K562 (cell line): ENCODE results near the gene FRMD3. TPM values are rescaled to one million over a fixed set of nuclear protein-coding genes. Genes with fewer than 3 reads are reported as not detected.

ENCODE experiments used
- ARHGAP35 ChIP-seq: fragments of 450-650 bp; IDR thresholded peaks from 2 replicates; pipeline ENCODE4 v1.6.1; 2018; ENCODE audit not compliant: partially characterized antibody
- RFX7 ChIP-seq: fragments of 250-450 bp; sonication (Bioruptor Pico); IDR thresholded peaks from 2 replicates; pipeline ENCODE4 v1.5.1; 2021; ENCODE audit warnings: mild to moderate bottlenecking
- ZBTB33 ChIP-seq: sonication (generic); formaldehyde crosslinking; IDR thresholded peaks from 2 replicates; pipeline ENCODE4 v1.8.1; 2023; ENCODE audit warnings: mild to moderate bottlenecking, missing genetic modification reagents
- ZBTB9 ChIP-seq: fragments of 450-650 bp; formaldehyde crosslinking; IDR thresholded peaks from 2 replicates; pipeline ENCODE4 v1.4.0; 2020; ENCODE audit warnings: mild to moderate bottlenecking, moderate library complexity
- ZNF217 ChIP-seq: sonication (generic); formaldehyde crosslinking; IDR thresholded peaks from 2 replicates; pipeline ENCODE4 v1.8.0; 2022; ENCODE audit warnings: mild to moderate bottlenecking, missing genetic modification reagents
- ZNF282 ChIP-seq: sonication (generic); formaldehyde crosslinking; IDR thresholded peaks from 2 replicates; pipeline ENCODE4 v1.8.1; 2023; ENCODE audit warnings: missing genetic modification reagents
- polyA plus RNA-seq, 8 experiments: library from polyadenylated mRNA; depleted of rRNA in 4 of 8; stranded (reverse) in 5 of 8; unstranded in 3 of 8; fragments of >200 nt; fragmentation: Nextera tagmentation in 2 of 8; fragmentation: Illumina TruSeq in 1 of 8; extraction: Ambion mirVana in 2 of 8; extraction: Trizol in 1 of 8; gene quantifications; 2 replicates each; pipeline versions ENCODE4 v1.2.1 to v1.2.3, GENCODE V29; 2011 to 2014; ENCODE audit warnings: inconsistent platforms in 1 of 8, missing spikeins in 1 of 8
- total RNA-seq, 7 experiments: library from RNA; depleted of rRNA in 6 of 7; stranded (reverse); fragments of >200 nt in 6 of 7; fragmentation: Illumina TruSeq in 2 of 7; extraction: Trizol in 2 of 7; gene quantifications; 2 replicates each; pipeline versions ENCODE4 v1.2.1 to v1.2.3, GENCODE V29; 2011 to 2021; ENCODE audit warnings: low replicate concordance in 1 of 7
- TF ChIP-seq, protein P1 (sequence below): fragments of 250-450 bp; sonication (Bioruptor Pico); IDR thresholded peaks from 2 replicates; pipeline ENCODE4 v1.8.0; 2021; ENCODE audit warnings: moderate library complexity, mild to moderate bottlenecking, inconsistent platforms
- TF ChIP-seq, protein P2 (sequence below), 3 experiments: IDR thresholded peaks in 2 of 3; conservative IDR thresholded peaks in 1 of 3; 2 replicates each; pipeline ENCODE4 v1.5.1; 2011 to 2012; ENCODE audit warnings: low read length in 3 of 3, mild to moderate bottlenecking in 3 of 3, control low read depth in 2 of 3, improper control_type of control experiment in 1 of 3, inconsistent platforms in 1 of 3, low read depth in 1 of 3, mixed read lengths in 1 of 3, moderate library complexity in 1 of 3; ENCODE audit not compliant: insufficient read depth in 2 of 3

The FRMD3 gene
- total and polyA plus RNA-seq, 9 of the 15 experiments (the other 6 are each of a cell fraction or from before 2014, with no cell fraction given) = 0.09 to 0.51 (median 0.21) TPM

- TF ChIP-seq ZBTB33 = no peak
- no peak for TF ChIP-seq ZNF217 (CRISPR knock-in tag)
- TF ChIP-seq ZNF282 (CRISPR knock-in tag) = no peak
- TF ChIP-seq, protein P1, sequence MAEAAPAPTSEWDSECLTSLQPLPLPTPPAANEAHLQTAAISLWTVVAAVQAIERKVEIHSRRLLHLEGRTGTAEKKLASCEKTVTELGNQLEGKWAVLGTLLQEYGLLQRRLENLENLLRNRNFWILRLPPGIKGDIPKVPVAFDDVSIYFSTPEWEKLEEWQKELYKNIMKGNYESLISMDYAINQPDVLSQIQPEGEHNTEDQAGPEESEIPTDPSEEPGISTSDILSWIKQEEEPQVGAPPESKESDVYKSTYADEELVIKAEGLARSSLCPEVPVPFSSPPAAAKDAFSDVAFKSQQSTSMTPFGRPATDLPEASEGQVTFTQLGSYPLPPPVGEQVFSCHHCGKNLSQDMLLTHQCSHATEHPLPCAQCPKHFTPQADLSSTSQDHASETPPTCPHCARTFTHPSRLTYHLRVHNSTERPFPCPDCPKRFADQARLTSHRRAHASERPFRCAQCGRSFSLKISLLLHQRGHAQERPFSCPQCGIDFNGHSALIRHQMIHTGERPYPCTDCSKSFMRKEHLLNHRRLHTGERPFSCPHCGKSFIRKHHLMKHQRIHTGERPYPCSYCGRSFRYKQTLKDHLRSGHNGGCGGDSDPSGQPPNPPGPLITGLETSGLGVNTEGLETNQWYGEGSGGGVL = no peak
- TF ChIP-seq ARHGAP35 = no peak
- TF ChIP-seq ZBTB9 (CRISPR knock-in tag) = no peak
- no peak for TF ChIP-seq RFX7 (CRISPR knock-in tag)
- TF ChIP-seq, protein P2, sequence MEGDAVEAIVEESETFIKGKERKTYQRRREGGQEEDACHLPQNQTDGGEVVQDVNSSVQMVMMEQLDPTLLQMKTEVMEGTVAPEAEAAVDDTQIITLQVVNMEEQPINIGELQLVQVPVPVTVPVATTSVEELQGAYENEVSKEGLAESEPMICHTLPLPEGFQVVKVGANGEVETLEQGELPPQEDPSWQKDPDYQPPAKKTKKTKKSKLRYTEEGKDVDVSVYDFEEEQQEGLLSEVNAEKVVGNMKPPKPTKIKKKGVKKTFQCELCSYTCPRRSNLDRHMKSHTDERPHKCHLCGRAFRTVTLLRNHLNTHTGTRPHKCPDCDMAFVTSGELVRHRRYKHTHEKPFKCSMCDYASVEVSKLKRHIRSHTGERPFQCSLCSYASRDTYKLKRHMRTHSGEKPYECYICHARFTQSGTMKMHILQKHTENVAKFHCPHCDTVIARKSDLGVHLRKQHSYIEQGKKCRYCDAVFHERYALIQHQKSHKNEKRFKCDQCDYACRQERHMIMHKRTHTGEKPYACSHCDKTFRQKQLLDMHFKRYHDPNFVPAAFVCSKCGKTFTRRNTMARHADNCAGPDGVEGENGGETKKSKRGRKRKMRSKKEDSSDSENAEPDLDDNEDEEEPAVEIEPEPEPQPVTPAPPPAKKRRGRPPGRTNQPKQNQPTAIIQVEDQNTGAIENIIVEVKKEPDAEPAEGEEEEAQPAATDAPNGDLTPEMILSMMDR (IDR thresholded peaks at IDR 0.05 in 2 of 3, conservative IDR thresholded peaks at IDR 0.05 in 1 of 3; ENCODE audit: insufficient read depth in 2 of 3, low read depth in 1 of 3, low read length in 3 of 3) = no peak
These were observed 61.1 kb downstream of the FRMD3 start (continued) for GRCh38 chr9:83477120-83477519.
